ENCODE measurements around the gene PSAP.

DNA sequence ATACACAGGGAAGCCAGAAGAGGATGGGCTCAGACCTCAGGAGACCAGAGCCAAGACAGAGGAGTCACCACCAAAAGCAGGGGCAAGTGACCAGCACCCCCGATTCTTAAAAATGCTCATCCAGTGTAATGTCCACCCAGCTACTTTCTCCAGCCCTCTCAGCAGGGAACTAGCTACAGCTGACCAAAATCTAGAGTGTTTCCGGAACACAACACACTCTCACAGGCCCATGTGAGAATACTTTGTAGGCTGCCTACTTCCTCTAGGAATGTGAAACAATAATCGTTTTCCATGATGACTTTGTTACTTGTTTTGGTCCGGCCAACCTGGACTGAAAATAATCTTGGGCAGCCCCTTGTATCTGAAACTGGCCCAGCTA is 14.5 kb downstream of the PSAP start:
- no peak for TF ChIP-seq CTCF (IDR thresholded peaks at IDR 0.05)
- no peak for TF ChIP-seq POLR2A (IDR thresholded peaks at IDR 0.05)
